SK-N-MC (cell line): ENCODE measurements around the gene NKPD1.

Experiments
- EZH2 ChIP-seq: fragments of 200-600 bp; sonication (generic); IDR thresholded peaks from one replicate; pipeline ENCODE4 v1.6.1; 2017; ENCODE audit warnings: antibody characterized with exemption
- FOXP2 ChIP-seq: optimal IDR thresholded peaks from 2 replicates; pipeline ENCODE3; 2011; ENCODE audit warnings: mild to moderate bottlenecking, moderate library complexity; ENCODE audit not compliant: insufficient read depth; ENCODE audit errors: extremely low read length, control extremely low read depth
- POLR2AphosphoS5 ChIP-seq: IDR thresholded peaks from 2 replicates; pipeline ENCODE4 v1.6.1; 2012; ENCODE audit warnings: mild to moderate bottlenecking, low read depth, low read length, borderline replicate concordance

- TF ChIP-seq POLR2AphosphoS5 (no peak), EZH2 (no peak), FOXP2 (no peak)
Observed at GRCh38 chr19:45125360-45125759, 35.4 kb downstream of the NKPD1 start.
